SK-N-MC (cell line): ENCODE measurements around the gene SYNJ2.

Source experiments
- EZH2 ChIP-seq: fragments of 200-600 bp; sonication (generic); IDR thresholded peaks from one replicate; pipeline ENCODE4 v1.6.1; 2017; ENCODE audit warnings: antibody characterized with exemption
- FOXP2 ChIP-seq: optimal IDR thresholded peaks from 2 replicates; pipeline ENCODE3; 2011; ENCODE audit warnings: mild to moderate bottlenecking, moderate library complexity; ENCODE audit not compliant: insufficient read depth; ENCODE audit errors: extremely low read length, control extremely low read depth
- POLR2AphosphoS5 ChIP-seq: IDR thresholded peaks from 2 replicates; pipeline ENCODE4 v1.6.1; 2012; ENCODE audit warnings: mild to moderate bottlenecking, low read depth, low read length, borderline replicate concordance

DNA sequence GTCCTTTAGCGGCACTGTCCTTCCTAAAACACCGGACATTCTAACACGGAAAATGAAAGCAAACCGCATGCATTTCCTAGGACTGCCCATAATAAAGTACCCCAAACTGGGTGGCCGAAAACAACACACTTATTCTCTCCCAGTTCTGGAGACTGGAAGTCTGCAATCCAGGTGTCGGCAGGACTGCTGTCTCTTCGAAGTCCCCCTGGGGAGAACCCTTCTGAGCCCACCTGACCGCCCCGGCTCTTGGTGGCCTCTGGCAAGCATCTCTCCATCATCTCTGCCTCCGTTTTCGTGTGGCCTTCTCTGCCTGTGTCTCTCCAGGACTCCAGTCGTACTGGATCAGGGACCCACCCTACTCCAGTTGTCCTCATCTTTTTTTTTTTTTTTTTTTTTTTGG lies 55.4 kb downstream of the SYNJ2 start:
- no peak for TF ChIP-seq EZH2
- TF ChIP-seq POLR2AphosphoS5, result no peak
- TF ChIP-seq FOXP2, result no peak
